WI38 (cell line): ENCODE data around the gene IHH.

Experiments
- H3K4me3 ChIP-seq: 2 replicates; pipeline ENCODE4 v1.5.1; 2011; ENCODE audit warnings: low read depth, mild to moderate bottlenecking, control low read depth, low read length
- TF ChIP-seq, protein P1 (sequence below): IDR thresholded peaks from 2 replicates; pipeline ENCODE4 v1.5.1; 2012; ENCODE audit warnings: low read depth, mild to moderate bottlenecking, control low read depth, low read length

The IHH gene

DNA sequence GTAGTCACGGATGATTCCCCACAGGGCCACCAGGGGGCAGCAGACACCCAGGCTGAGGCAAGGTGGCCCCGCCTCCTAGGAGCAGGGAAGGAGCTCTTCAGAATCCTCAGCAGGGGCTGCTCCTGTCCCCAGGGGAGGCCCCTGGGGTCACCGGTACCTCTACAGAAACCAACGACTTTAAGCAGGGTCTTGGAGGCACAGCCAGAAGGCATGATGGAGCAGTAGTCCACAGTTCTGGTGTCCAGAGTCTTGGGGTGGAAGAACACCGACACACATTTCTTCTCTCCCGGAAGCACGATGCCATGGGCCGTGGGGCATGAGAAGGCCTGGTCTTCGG, 30.9 kb downstream of the IHH start:
- no peak overlapping the region for H3K4me3 ChIP-seq

DNA sequence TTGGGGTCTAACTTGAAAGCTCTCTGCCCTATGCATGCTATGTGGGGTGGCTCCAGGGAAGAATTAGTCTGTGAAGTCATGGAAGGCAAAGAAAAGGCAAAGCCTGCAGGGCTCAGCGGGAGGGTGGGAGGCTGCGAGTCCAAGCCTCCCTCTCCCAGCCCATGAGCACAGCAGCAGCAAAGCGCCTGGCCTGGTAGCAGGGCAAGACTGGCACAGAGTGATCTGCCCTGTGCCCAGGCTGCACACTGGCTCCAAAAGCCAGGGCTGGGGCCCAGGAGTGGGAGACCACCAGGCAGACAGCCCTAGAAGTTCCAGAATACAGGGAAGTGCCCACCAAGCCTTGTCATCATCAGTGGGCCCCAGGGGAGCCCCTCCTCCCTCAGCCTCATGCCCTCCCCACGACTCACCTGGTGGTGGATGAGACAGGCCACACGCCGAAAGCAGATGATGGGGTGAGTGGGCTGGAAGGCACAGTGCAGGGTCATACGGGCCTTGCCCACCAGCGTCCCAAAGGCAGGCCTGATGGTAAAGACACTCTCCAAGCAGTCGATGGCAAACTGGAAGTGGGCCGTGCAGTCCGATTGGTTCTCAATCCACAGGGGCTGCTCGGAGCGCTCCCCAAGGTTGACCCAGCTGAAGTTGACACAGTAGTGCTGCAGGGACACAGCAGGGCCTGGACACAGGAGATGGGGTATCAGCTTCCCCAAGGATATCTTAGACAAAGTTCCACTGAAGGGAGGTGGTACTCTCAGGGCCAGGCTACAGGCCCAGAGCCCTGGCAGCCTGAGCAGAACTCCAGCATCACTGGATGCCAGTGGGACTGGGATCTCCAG, 31.5 kb downstream of the IHH start:
- TF ChIP-seq, protein P1, sequence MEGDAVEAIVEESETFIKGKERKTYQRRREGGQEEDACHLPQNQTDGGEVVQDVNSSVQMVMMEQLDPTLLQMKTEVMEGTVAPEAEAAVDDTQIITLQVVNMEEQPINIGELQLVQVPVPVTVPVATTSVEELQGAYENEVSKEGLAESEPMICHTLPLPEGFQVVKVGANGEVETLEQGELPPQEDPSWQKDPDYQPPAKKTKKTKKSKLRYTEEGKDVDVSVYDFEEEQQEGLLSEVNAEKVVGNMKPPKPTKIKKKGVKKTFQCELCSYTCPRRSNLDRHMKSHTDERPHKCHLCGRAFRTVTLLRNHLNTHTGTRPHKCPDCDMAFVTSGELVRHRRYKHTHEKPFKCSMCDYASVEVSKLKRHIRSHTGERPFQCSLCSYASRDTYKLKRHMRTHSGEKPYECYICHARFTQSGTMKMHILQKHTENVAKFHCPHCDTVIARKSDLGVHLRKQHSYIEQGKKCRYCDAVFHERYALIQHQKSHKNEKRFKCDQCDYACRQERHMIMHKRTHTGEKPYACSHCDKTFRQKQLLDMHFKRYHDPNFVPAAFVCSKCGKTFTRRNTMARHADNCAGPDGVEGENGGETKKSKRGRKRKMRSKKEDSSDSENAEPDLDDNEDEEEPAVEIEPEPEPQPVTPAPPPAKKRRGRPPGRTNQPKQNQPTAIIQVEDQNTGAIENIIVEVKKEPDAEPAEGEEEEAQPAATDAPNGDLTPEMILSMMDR: no peak
- H3K4me3 ChIP-seq: no peak overlapping the region

More for the DNA sequence above, 30.9 kb downstream of the IHH start:
- TF ChIP-seq, protein P1: peak; percentile 96

DNA sequence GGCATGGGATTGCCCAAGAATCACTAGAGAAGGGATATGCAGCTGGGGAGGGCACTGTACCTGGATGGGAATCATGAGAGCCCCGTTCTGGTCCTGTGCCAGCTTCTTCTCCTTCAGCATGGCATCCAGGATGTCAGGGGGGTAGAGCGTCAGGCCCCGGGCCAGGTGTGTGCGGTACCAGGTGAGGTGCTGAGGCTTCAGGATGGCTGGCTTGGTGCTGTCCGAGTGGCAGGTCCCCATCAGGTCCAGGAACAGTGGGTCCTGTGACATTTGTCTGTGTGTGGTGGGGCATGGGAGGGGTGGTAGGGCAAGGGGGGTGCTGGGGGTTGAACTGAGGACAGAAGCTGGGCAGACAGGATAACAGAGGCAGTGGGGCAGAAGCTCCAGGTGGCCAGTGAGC, 32.6 kb downstream of the IHH start:
- TF ChIP-seq, protein P1: no peak
- H3K4me3 ChIP-seq: no peak overlapping the region

DNA sequence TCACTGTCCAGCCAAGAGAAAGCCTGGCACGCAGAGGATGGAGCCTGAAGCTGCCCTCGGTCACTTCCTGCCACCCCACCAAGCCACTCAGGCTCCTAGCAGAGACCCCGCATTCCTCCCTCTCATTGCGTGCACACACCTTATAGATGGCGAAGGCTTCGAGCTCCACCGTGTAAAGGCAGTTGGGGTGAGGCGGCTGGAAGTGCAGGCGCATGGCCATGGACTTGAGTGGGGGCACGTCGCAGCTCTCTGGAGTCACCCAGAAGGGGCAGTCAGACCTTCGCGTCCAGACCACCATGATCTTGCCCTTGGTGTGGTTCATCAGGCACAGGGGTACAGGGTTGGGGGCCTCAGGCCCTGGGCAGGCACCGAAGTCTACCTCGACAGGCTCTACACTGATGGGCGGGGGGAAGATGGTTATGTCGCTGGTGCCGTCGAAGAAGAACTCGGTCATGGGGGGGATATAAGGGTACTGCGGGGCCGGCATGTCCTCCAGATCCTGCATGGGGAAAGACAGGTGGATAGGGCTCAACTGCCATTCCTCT, 33.1 kb downstream of the IHH start:
- no peak overlapping the region for H3K4me3 ChIP-seq
- TF ChIP-seq, protein P1: no peak

DNA sequence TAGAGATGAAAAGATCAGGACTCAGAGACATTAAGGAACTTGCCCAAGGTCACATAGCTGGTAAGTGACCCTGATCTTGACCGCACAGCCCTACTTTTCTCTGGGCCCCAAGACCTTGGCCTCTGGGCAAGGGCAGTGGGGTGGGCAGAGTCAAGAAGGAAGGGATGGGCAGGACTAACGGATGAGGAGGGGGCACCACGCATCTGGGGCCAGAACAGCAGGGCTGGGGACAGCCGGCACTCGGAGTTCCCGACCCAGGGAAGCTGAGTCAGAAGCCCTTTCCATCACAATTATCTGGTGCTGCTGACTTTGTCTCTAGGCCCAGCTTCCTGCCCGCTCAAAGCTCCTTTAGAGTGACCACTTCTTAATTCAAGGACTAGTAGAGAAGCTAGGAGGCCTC, 33.8 kb downstream of the IHH start:
- TF ChIP-seq, protein P1: no peak
- no peak overlapping the region for H3K4me3 ChIP-seq

DNA sequence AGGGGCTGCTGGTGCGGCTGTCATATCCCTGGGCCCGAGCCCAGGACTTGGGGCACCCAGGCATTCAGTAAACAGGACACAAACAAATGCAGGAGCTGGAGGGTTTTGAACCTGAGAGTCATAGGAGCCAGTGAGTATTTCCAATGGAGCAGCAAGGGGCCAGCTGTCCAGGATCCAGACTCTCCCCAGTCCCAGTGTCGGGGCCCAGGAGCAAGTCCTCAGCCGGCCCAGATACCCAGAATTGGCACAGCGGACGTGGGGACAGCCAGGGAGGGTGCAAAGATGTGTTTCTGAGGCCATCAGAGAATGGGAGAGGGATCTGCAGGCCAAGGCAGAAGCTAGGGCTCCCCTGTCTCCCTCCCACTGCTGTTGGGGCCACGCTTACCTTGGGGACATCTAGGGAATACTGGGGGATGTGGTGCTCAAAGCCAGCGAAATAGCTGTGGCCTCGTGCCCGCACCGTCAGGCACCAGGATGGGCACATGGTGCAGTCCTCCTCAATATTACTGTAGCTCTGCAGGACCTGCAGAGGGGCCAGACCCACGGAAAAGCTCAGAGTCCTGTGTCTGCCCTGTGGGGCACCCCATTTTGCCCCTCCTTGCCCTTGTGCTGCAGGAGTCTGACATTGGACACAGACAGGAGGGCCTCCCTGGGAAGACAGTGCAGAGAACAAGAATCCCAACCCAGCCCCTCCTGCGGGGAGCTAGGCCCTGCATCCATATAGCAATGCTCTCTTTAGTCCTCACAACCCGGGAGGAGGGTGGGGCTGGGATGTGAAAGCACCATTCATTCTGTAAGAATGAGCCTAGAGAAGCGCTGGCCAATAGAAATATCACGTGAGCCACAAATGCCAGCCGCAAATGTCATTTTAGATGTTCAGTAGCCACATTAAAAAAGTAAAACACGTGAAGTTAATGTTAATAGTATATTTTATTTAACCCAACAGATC, 34.8 kb downstream of the IHH start:
- no peak overlapping the region for H3K4me3 ChIP-seq
- TF ChIP-seq, protein P1: no peak

DNA sequence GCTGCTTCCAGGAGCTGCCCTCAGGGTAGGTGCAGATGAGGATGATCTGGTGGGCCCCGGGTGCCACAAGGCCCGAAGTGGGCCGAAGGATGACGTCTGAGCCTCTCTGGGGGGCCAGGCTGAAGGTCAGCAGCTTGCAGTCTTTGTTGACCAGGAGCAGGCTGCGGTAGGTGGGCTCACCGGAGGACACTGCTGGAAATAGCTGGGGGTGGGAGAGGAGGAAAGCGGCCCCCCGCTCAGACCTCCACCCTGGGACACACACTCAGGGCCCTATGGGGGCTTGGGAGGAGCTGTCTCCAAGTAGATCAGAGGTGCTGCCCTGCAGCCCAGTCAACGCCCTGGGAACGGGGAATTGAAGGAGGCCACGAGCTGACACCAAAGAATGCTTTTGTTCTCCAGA, 36.7 kb downstream of the IHH start:
- H3K4me3 ChIP-seq: no peak overlapping the region
- TF ChIP-seq, protein P1: no peak
